ENCODE measurements around the gene ACER1. TPM values are rescaled to one million over a fixed set of nuclear protein-coding genes. Genes with fewer than 3 reads are reported as not detected.
"Not testable (repeated sequence)": the region's sequence is repeated elsewhere in the genome, so short reads cannot be mapped to it uniquely, and the experiment has no call there.

The ACER1 gene
- total RNA-seq, 1 donor from 2014 or later: not detected

GRCh38 chr19:6357174-6357573 lies 23.8 kb upstream of the ACER1 start:
- Mint-ChIP-seq H3K4me1 (ENCODE audit: unreplicated experiment) (peaks cover 5% of the 10 kb centered on the region), H3K4me3 (ENCODE audit: unreplicated experiment) (no peak overlapping the region), H3K9me3 (ENCODE audit: unreplicated experiment) (peaks cover 5% of the 10 kb centered on the region), H3K36me3 (ENCODE audit: low read depth, unreplicated experiment) (no peaks in the 10 kb centered on the region), H3K27ac (ENCODE audit: unreplicated experiment) (no peak overlapping the region), H3K27me3 (ENCODE audit: unreplicated experiment) (peaks cover 3% of the 10 kb centered on the region)
- TF ChIP-seq CTCF (IDR thresholded peaks at IDR 0.05; ENCODE audit: unreplicated experiment): no peak
- DNase-seq (ENCODE audit: low spot score): no peak

GRCh38 chr19:6355321-6356040 lies 22.1 kb upstream of the ACER1 start:
- not testable (repeated sequence) for H3K4me3 Mint-ChIP-seq (ENCODE audit: unreplicated experiment); H3K36me3 Mint-ChIP-seq (ENCODE audit: low read depth, unreplicated experiment); H3K27me3 Mint-ChIP-seq (ENCODE audit: unreplicated experiment); H3K27ac Mint-ChIP-seq (ENCODE audit: unreplicated experiment); H3K9me3 Mint-ChIP-seq (ENCODE audit: unreplicated experiment); H3K4me1 Mint-ChIP-seq (ENCODE audit: unreplicated experiment); DNase-seq (ENCODE audit: low spot score)

GRCh38 chr19:6354098-6354674 lies 20.8 kb upstream of the ACER1 start:
- no peak for DNase-seq (ENCODE audit: low spot score)
- Mint-ChIP-seq H3K27ac (ENCODE audit: unreplicated experiment) (no peak overlapping the region), H3K27me3 (ENCODE audit: unreplicated experiment) (no peaks in the 10 kb centered on the region), H3K4me1 (ENCODE audit: unreplicated experiment) (no peaks in the 10 kb centered on the region), H3K36me3 (ENCODE audit: low read depth, unreplicated experiment) (no peaks in the 10 kb centered on the region), H3K9me3 (ENCODE audit: unreplicated experiment) (no peaks in the 10 kb centered on the region), H3K4me3 (ENCODE audit: unreplicated experiment) (no peak overlapping the region)
- peak; percentile 42 for TF ChIP-seq CTCF (IDR thresholded peaks at IDR 0.05; ENCODE audit: unreplicated experiment)

GRCh38 chr19:6352381-6353165 lies 19.2 kb upstream of the ACER1 start:
- Mint-ChIP-seq H3K27ac (ENCODE audit: unreplicated experiment) (no peak overlapping the region), H3K27me3 (ENCODE audit: unreplicated experiment) (peaks cover 5% of the 10 kb centered on the region), H3K9me3 (ENCODE audit: unreplicated experiment) (no peaks in the 10 kb centered on the region), H3K4me3 (ENCODE audit: unreplicated experiment) (no peak overlapping the region), H3K36me3 (ENCODE audit: low read depth, unreplicated experiment) (no peaks in the 10 kb centered on the region), H3K4me1 (ENCODE audit: unreplicated experiment) (no peaks in the 10 kb centered on the region)
- DNase-seq (ENCODE audit: low spot score): no peak
- TF ChIP-seq CTCF (IDR thresholded peaks at IDR 0.05; ENCODE audit: unreplicated experiment): no peak

GRCh38 chr19:6350688-6351087 lies 17.3 kb upstream of the ACER1 start:
- Mint-ChIP-seq H3K4me1 (ENCODE audit: unreplicated experiment) (no peaks in the 10 kb centered on the region), H3K9me3 (ENCODE audit: unreplicated experiment) (no peaks in the 10 kb centered on the region), H3K27me3 (ENCODE audit: unreplicated experiment) (peaks cover 5% of the 10 kb centered on the region), H3K27ac (ENCODE audit: unreplicated experiment) (no peak overlapping the region), H3K4me3 (ENCODE audit: unreplicated experiment) (no peak overlapping the region), H3K36me3 (ENCODE audit: low read depth, unreplicated experiment) (no peaks in the 10 kb centered on the region)
- TF ChIP-seq CTCF (IDR thresholded peaks at IDR 0.05; ENCODE audit: unreplicated experiment): no peak
- no peak for DNase-seq (ENCODE audit: low spot score)

GRCh38 chr19:6349271-6349670 lies 15.9 kb upstream of the ACER1 start:
- H3K4me1 Mint-ChIP-seq (ENCODE audit: unreplicated experiment); DNase-seq (ENCODE audit: low spot score): not testable (repeated sequence)

More at GRCh38 chr19:6349271-6349670, 15.9 kb upstream of the ACER1 start:
- H3K36me3 Mint-ChIP-seq (ENCODE audit: low read depth, unreplicated experiment); H3K4me3 Mint-ChIP-seq (ENCODE audit: unreplicated experiment); H3K9me3 Mint-ChIP-seq (ENCODE audit: unreplicated experiment); H3K27ac Mint-ChIP-seq (ENCODE audit: unreplicated experiment); H3K27me3 Mint-ChIP-seq (ENCODE audit: unreplicated experiment): not testable (repeated sequence)
